ENCODE results near the gene PUM2.

Gene PUM2

GRCh38 chr2:20362701-20363435 lies 12.2 kb upstream of the PUM2 start:
- no peak for DNase-seq
- TF ChIP-seq GATA1 (IDR thresholded peaks at IDR 0.05; ENCODE audit: low read depth, low read length) (no peak), POLR2A (IDR thresholded peaks at IDR 0.05; ENCODE audit: low read length) (no peak)

GRCh38 chr2:20361893-20362292 lies 11.2 kb upstream of the PUM2 start:
- no peak for TF ChIP-seq POLR2A (IDR thresholded peaks at IDR 0.05; ENCODE audit: low read length)
- TF ChIP-seq GATA1 (IDR thresholded peaks at IDR 0.05; ENCODE audit: low read depth, low read length), result no peak
- DNase-seq, result no peak

- DNase-seq, result no peak
These were observed 8.5 kb upstream of the PUM2 start for GRCh38 chr2:20359096-20359495.

GRCh38 chr2:20357638-20358389 lies 7.2 kb upstream of the PUM2 start:
- TF ChIP-seq GATA1 (IDR thresholded peaks at IDR 0.05; ENCODE audit: low read depth, low read length) (no peak), POLR2A (IDR thresholded peaks at IDR 0.05; ENCODE audit: low read length) (no peak)
- DNase-seq, result no peak

More at GRCh38 chr2:20359096-20359495, 8.5 kb upstream of the PUM2 start:
- TF ChIP-seq POLR2A (IDR thresholded peaks at IDR 0.05; ENCODE audit: low read length) (no peak), GATA1 (IDR thresholded peaks at IDR 0.05; ENCODE audit: low read depth, low read length) (no peak)

GRCh38 chr2:20356042-20356441 lies 5.4 kb upstream of the PUM2 start:
- DNase-seq, result no peak
- TF ChIP-seq GATA1 (IDR thresholded peaks at IDR 0.05; ENCODE audit: low read depth, low read length) (no peak), POLR2A (IDR thresholded peaks at IDR 0.05; ENCODE audit: low read length) (no peak)

- DNase-seq, result no peak
- TF ChIP-seq POLR2A (IDR thresholded peaks at IDR 0.05; ENCODE audit: low read length) (no peak), GATA1 (IDR thresholded peaks at IDR 0.05; ENCODE audit: low read depth, low read length) (no peak)
These were observed 4.5 kb upstream of the PUM2 start for GRCh38 chr2:20355131-20355530.

GRCh38 chr2:20353241-20353992 lies 2.8 kb upstream of the PUM2 start:
- peak; percentile 75 to 89 for DNase-seq
- TF ChIP-seq POLR2A (IDR thresholded peaks at IDR 0.05; ENCODE audit: low read length), result peak; percentile 18
- TF ChIP-seq GATA1 (IDR thresholded peaks at IDR 0.05; ENCODE audit: low read depth, low read length), result no peak

- TF ChIP-seq GATA1 (IDR thresholded peaks at IDR 0.05; ENCODE audit: low read depth, low read length), result no peak
- TF ChIP-seq POLR2A (IDR thresholded peaks at IDR 0.05; ENCODE audit: low read length), result no peak
- peak; percentile 45 to 65 for DNase-seq
These were observed 2.1 kb upstream of the PUM2 start for GRCh38 chr2:20352581-20353216.

GRCh38 chr2:20352230-20352578 lies 1.6 kb upstream of the PUM2 start:
- TF ChIP-seq POLR2A (IDR thresholded peaks at IDR 0.05; ENCODE audit: low read length) (no peak), GATA1 (IDR thresholded peaks at IDR 0.05; ENCODE audit: low read depth, low read length) (no peak)
- no peak for DNase-seq

GRCh38 chr2:20351555-20352229 lies 1.0 kb upstream of the PUM2 start:
- peak in 1 of 2 experiments; percentile 27 for DNase-seq
- TF ChIP-seq GATA1 (IDR thresholded peaks at IDR 0.05; ENCODE audit: low read depth, low read length) (no peak), POLR2A (IDR thresholded peaks at IDR 0.05; ENCODE audit: low read length) (no peak)

- TF ChIP-seq POLR2A (IDR thresholded peaks at IDR 0.05; ENCODE audit: low read length) (no peak), GATA1 (IDR thresholded peaks at IDR 0.05; ENCODE audit: low read depth, low read length) (no peak)
- DNase-seq, result peak in 1 of 2 experiments; percentile 80
These were observed 467 bp downstream of the PUM2 start for GRCh38 chr2:20350041-20350712.

- peak; percentile 33 to 66 for DNase-seq
- TF ChIP-seq POLR2A (IDR thresholded peaks at IDR 0.05; ENCODE audit: low read length) (no peak), GATA1 (IDR thresholded peaks at IDR 0.05; ENCODE audit: low read depth, low read length) (no peak)
These were observed 1.1 kb downstream of the PUM2 start for GRCh38 chr2:20349513-20349921.

- DNase-seq, result peak; percentile 41 to 59
- no peak for TF ChIP-seq POLR2A (IDR thresholded peaks at IDR 0.05; ENCODE audit: low read length)
- no peak for TF ChIP-seq GATA1 (IDR thresholded peaks at IDR 0.05; ENCODE audit: low read depth, low read length)
These were observed 2.1 kb downstream of the PUM2 start for GRCh38 chr2:20348542-20348941.

Data from erythroblast (primary cell).